Loucy (cell line): ENCODE measurements around the gene PADI1.

Source experiments
- H2AFZ ChIP-seq: fragments of 200-600 bp; sonication (generic); 2 replicates; pipeline ENCODE4 v1.6.0; 2016; ENCODE audit warnings: antibody characterized with exemption, mild to moderate bottlenecking, low read length, moderate library complexity
- H3F3A ChIP-seq: fragments of 200-600 bp; 2 replicates; pipeline ENCODE4 v1.6.0; 2016; ENCODE audit warnings: antibody characterized with exemption, low read depth, mild to moderate bottlenecking
- H3K27me3 ChIP-seq: fragments of 200-600 bp; sonication (generic); 2 replicates; pipeline ENCODE4 v1.6.1; 2014; ENCODE audit warnings: low read length, mild to moderate bottlenecking; ENCODE audit not compliant: insufficient read depth, poor library complexity, severe bottlenecking
- H3K36me3 ChIP-seq: fragments of 200-600 bp; sonication (generic); 2 replicates; pipeline ENCODE4 v1.6.1; 2016; ENCODE audit warnings: low read length; ENCODE audit not compliant: insufficient read depth
- H3K4me1 ChIP-seq: fragments of 200-600 bp; sonication (generic); 2 replicates; pipeline ENCODE4 v1.5.1; 2014; ENCODE audit warnings: low read length, mild to moderate bottlenecking; ENCODE audit not compliant: insufficient read depth, poor library complexity, severe bottlenecking
- H3K4me2 ChIP-seq: fragments of 200-600 bp; sonication (generic); 2 replicates; pipeline ENCODE4 v1.6.0; 2014; ENCODE audit warnings: antibody characterized with exemption, low read length, low read depth, mild to moderate bottlenecking; ENCODE audit not compliant: poor library complexity, severe bottlenecking
- H3K4me3 ChIP-seq: fragments of 200-600 bp; sonication (generic); 2 replicates; pipeline ENCODE4 v1.5.1; 2014; ENCODE audit warnings: low read length, mild to moderate bottlenecking, mixed read lengths; ENCODE audit not compliant: poor library complexity, severe bottlenecking
- H3K79me2 ChIP-seq: fragments of 200-600 bp; sonication (generic); 2 replicates; pipeline ENCODE4 v1.6.1; 2014; ENCODE audit warnings: low read length; ENCODE audit not compliant: insufficient read depth
- H3K9ac ChIP-seq: fragments of 200-600 bp; sonication (generic); 2 replicates; pipeline ENCODE4 v1.6.0; 2014; ENCODE audit warnings: mild to moderate bottlenecking, low read depth, low read length, moderate library complexity; ENCODE audit not compliant: poor library complexity, severe bottlenecking
- H3K9me2 ChIP-seq: fragments of 200-600 bp; sonication (generic); replicated peaks from 2 replicates; pipeline ENCODE4 v1.6.1; 2016; ENCODE audit warnings: low read depth, low read length, mixed read lengths
- H3K9me3 ChIP-seq: fragments of 200-600 bp; sonication (generic); 2 replicates; pipeline ENCODE4 v1.6.1; 2014; ENCODE audit warnings: mild to moderate bottlenecking, antibody characterized with exemption, low read length, low read depth; ENCODE audit not compliant: insufficient read depth
- H4K20me1 ChIP-seq: fragments of 200-600 bp; sonication (generic); 2 replicates; pipeline ENCODE4 v1.6.0; 2014; ENCODE audit warnings: antibody characterized with exemption, low read length, mild to moderate bottlenecking; ENCODE audit not compliant: insufficient read depth, poor library complexity, severe bottlenecking
- EZH2phosphoT487 ChIP-seq: fragments of 200-600 bp; IDR thresholded peaks from 2 replicates; pipeline ENCODE4 v1.6.1; 2018; ENCODE audit warnings: antibody characterized with exemption, mild to moderate bottlenecking, moderate library complexity, borderline replicate concordance
- TF ChIP-seq, protein P1 (sequence below): fragments of 200-600 bp; sonication (generic); conservative IDR thresholded peaks from 2 replicates; pipeline ENCODE4 v1.5.1; 2014; ENCODE audit warnings: mild to moderate bottlenecking, antibody characterized with exemption, low read length

PADI1 gene

GRCh38 chr1:17258758-17259130, 53.8 kb downstream of the PADI1 start:
- TF ChIP-seq EZH2phosphoT487: no peak
- TF ChIP-seq, protein P1, sequence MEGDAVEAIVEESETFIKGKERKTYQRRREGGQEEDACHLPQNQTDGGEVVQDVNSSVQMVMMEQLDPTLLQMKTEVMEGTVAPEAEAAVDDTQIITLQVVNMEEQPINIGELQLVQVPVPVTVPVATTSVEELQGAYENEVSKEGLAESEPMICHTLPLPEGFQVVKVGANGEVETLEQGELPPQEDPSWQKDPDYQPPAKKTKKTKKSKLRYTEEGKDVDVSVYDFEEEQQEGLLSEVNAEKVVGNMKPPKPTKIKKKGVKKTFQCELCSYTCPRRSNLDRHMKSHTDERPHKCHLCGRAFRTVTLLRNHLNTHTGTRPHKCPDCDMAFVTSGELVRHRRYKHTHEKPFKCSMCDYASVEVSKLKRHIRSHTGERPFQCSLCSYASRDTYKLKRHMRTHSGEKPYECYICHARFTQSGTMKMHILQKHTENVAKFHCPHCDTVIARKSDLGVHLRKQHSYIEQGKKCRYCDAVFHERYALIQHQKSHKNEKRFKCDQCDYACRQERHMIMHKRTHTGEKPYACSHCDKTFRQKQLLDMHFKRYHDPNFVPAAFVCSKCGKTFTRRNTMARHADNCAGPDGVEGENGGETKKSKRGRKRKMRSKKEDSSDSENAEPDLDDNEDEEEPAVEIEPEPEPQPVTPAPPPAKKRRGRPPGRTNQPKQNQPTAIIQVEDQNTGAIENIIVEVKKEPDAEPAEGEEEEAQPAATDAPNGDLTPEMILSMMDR: no peak
- Histone ChIP-seq H3K4me3 (no peak overlapping the region), H3K36me3 (no peaks in the 10 kb centered on the region), H3K79me2 (no peaks in the 10 kb centered on the region), H3K4me2 (no peak overlapping the region), H3F3A (no peaks in the 10 kb centered on the region), H3K4me1 (no peaks in the 10 kb centered on the region), H3K9me2 (no peaks in the 10 kb centered on the region), H2AFZ (no peak overlapping the region), H4K20me1 (no peaks in the 10 kb centered on the region), H3K9ac (no peak overlapping the region), H3K9me3 (no peaks in the 10 kb centered on the region), H3K27me3 (no peaks in the 10 kb centered on the region)

GRCh38 chr1:17259233-17259873, 54.4 kb downstream of the PADI1 start:
- Histone ChIP-seq H3K9ac (no peak overlapping the region), H2AFZ (no peak overlapping the region), H3K4me2 (no peak overlapping the region), H3F3A (no peaks in the 10 kb centered on the region), H3K79me2 (no peaks in the 10 kb centered on the region), H3K9me3 (no peaks in the 10 kb centered on the region), H4K20me1 (no peaks in the 10 kb centered on the region), H3K9me2 (no peaks in the 10 kb centered on the region), H3K4me1 (no peaks in the 10 kb centered on the region), H3K27me3 (no peaks in the 10 kb centered on the region), H3K36me3 (no peaks in the 10 kb centered on the region), H3K4me3 (no peak overlapping the region)
- TF ChIP-seq, protein P1: no peak
- no peak for TF ChIP-seq EZH2phosphoT487

DNA sequence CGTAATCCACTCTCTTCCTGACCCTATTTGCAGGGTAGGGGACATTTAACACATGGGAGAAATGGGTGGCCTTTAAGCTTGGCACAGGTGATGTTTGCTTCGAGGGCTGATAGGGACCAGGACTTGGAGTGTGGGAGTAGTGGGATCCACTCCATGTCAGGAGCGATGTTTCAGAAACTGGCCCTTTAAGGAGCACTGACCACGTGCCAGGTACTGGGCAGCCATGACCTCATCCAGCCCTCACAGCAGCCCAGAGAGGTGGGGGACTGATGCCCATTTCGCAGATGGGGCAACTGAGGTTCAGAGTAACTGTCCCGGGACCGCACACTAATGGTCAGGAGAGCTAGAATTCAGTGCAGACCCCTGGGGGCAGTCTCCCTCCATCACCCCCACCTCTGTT, 55.3 kb downstream of the PADI1 start:
- H2AFZ ChIP-seq: no peak overlapping the region
- no peaks in the 10 kb centered on the region for H3F3A ChIP-seq
- no peaks in the 10 kb centered on the region for H3K9me2 ChIP-seq
- no peaks in the 10 kb centered on the region for H3K79me2 ChIP-seq
- TF ChIP-seq EZH2phosphoT487: no peak
- TF ChIP-seq, protein P1: no peak
- no peak overlapping the region for H3K9ac ChIP-seq
- no peak overlapping the region for H3K4me2 ChIP-seq
- H3K4me3 ChIP-seq: no peak overlapping the region
- no peaks in the 10 kb centered on the region for H3K4me1 ChIP-seq
- H3K36me3 ChIP-seq: no peaks in the 10 kb centered on the region
- H4K20me1 ChIP-seq: no peaks in the 10 kb centered on the region
- no peaks in the 10 kb centered on the region for H3K27me3 ChIP-seq
- H3K9me3 ChIP-seq: no peaks in the 10 kb centered on the region
